ENCODE results near the gene MTARC2.
A peak's percentile ranks its signal among the peaks of the same experiment; 100 is the strongest.
"Not testable (repeated sequence)": the region's sequence is repeated elsewhere in the genome, so short reads cannot be mapped to it uniquely, and the experiment has no call there.

MTARC2 gene

DNA sequence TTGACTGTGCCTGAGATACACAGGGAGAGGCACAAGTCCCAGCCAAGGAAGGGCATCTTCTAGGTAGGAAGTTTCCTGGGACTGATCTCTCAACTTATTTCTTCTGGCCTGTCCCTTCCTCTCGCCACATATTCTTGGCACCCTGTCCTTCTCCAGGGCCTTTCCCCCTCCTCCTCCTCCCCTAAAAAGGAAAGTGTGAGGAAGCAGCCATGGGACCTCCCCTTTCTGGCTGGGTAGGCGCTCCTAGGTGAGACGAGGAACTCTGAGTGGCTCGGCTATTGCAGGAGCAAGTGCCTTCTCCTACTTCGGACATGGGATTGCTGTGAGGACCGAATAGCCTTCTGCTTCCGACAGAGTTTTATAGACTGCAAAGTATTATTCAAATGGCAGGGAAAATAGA is 15.5 kb upstream of the MTARC2 start:
- no peak for DNase-seq

DNA sequence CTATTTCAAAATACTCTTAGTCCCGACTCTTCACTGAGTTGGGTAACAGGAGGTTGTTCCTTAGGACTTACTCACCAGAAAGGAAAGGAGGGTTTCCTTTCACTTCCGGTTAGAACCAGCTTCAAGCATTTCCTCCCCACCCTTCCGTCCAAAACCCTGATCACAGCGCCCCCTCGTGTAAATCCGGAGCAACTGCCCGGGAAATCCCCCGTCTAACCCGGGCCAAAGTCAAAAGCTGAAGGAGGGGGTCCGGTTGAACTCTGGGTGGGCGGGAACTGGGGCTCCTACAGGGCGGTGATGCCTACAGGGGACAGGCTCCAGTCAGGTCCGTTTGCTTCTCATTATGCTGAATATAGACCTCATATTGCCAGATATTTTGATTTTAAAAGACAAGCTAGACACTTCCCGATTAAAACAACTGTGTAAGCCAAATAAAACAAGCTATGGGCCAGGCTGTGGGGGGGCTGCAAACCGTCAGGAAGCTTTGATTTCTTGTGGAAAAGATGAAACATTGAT is 15.0 kb upstream of the MTARC2 start:
- peak; percentile 57 to 62 for DNase-seq

DNA sequence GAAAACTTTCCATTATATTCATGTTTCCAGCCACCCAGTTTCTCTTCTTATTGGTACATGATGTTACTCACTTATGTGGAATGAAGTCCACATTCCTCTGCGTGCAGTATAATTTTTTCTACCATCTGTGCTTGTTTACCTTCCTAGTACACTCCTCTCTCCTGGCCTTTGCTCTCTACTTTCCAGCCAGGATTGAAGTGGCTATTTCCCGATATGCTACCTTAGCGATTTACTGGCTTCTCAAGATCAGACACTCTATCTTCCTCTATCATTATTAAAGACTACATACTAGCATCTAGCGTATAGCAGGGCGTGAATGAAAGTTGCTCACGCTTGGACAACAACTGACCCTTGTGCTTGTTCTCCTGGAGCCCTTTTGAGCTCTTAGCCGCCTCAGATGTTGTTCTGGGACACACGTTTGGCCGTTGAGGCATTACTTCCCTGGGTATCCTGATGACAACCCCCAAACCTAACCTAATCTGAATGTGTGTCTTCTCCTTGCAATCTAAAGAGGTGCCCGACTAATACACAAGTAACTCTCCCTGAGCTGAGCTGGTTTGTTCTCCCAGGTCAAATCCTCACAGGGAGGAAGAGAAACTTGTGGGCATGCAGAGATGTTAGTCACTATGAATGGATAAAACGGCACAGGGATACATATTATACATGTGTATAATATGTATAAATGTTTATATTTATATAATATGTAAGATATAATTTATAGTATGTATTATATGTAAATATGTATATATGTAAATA is 13.4 kb upstream of the MTARC2 start:
- no peak for DNase-seq

DNA sequence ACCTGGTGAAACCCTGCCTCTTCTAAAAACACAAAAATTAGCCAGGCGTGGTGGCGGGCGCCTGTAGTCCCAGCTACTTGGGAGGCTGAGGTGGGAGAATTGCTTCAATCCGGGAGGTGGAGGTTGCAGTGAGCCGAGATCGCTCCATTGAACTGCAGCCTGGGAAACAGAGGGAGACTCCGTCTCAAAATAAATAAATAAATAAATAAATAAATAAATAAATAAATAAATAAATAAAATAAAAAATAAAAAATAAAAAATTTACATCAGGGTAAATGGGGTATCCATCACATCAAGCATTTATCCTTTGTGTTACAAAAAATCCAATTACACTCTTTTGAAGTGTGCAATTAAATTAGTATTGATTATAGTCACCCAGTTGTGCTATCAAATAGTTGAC is 11.8 kb upstream of the MTARC2 start:
- DNase-seq, result not testable (repeated sequence)

DNA sequence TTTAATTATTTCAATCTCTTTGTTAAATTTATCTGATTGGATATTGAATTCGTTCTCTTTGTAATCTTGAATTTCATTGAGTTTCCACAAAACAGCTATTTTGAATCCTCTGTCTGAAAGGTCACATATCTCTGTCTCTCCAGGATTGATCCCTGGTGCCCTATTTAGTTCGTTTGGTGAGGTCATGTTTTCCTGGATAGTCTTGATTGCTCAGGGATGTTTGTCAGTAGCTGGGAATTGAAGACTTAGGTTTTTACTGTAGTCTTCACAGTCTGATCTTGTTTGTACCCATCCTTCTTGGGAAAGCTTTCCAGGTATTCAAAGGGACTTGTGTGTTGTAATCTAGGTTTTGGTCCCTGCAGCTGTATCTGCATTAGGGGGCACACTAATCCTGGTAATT is 6.8 kb upstream of the MTARC2 start:
- no peak for DNase-seq

DNA sequence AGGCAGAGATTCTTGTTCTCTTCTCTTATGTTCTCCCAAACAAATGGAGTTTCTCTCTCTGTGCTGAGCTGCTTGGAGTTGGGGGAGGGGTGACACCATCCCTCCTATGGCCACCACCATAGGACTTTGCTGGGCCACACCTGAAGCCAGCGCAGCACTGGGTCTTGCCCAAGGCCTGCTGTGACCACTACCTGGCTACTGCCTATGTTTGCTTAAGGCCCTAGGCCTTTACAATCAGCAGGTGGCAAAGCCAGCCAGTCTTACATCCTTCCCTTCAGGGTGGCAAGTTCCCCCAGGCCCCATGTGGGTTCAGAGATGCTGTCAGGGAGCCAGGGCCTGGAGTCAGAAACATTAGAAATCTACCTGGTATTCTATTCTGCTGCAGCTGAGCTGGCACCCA is 6.3 kb upstream of the MTARC2 start:
- DNase-seq, result no peak

DNA sequence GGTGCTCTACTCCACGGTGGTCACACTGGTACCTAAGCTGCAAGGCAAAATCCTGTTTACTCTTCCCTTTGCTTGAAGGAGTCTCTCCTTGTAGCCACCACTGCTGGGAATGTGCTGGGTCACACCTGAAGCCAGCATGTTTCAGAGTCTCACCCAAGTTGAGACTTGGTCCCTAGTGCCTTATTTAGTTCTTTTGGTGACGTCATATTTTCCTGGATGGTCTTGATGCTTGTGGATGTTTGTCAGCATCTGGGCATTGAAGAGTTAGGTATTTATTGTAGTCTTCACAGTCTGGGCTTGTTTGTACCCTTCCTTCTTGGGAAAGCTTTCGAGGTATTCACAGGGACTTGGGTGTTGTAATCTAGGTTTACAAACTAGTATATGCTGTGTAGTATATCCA is 5.6 kb upstream of the MTARC2 start:
- DNase-seq, result no peak

DNA sequence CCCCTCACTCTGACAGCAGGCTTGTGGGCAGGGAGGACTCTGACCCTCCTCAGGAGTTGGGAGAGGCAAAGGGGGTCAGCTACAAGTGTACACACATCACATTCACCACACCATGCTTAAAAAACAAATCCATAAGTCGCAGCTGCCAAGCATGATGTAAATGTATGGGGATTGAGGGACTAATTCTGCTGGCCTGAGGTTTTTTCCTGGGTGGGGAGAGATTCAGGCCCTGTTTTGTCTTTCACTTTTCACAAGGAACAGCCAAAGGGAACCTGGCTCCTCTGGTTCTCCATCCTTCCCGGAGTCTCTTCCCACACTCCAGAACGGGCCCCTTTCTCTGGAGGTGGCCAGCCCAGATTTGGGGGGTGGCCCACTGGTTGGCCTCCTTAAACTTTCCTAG is 1.3 kb upstream of the MTARC2 start:
- DNase-seq, result no peak

DNA sequence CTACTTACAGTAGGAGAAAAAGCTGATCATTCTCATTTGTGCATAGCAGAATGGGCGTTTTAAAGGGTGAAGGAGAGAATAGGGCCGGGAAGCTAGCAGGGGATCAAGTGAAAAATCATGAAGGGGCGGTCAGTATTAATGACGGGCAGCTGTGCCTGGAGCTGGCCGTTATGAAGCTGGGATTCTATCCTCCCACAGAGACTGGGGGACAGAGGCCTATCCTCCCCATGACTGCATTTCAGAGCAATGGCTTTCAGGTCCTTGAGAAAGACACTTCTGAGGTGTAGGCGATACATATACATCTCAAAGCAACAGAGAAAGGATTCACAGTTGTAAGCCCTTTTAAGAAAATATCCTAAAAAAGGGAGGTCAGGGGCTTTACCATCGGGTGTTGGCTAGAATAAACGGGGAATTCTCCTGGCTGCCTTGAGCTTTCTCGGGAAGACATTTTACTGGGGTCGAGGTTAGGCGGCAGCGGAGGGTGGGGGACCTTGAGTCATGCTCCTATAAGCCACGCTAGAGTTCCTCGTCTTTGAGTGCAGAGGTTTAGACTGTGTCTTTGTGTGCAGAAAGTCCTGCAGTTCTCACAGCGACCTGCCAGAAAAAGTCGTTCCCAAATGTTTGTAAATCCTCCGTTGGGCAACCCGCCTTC is 559 bp upstream of the MTARC2 start:
- no peak for DNase-seq

DNA sequence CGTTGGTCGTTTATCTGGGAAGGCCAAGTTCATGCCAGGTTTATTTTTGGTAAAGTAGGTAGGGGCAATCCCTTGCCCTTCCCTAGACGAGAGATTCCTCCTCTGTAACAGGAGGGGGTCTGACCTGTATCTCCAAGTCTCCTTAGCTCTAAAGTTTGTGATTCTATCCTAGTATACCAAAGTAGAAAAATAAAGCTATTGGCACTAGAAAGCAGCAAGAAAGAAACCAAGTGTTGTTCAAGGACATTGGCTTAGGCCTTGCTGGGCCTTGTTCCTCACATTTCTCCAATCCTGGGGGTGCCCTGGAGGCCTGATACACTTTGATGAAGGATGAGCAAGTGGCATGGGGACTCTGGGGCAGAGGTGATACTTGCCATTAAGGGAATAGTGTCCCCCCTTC is 814 bp downstream of the MTARC2 start:
- DNase-seq, result no peak

DNA sequence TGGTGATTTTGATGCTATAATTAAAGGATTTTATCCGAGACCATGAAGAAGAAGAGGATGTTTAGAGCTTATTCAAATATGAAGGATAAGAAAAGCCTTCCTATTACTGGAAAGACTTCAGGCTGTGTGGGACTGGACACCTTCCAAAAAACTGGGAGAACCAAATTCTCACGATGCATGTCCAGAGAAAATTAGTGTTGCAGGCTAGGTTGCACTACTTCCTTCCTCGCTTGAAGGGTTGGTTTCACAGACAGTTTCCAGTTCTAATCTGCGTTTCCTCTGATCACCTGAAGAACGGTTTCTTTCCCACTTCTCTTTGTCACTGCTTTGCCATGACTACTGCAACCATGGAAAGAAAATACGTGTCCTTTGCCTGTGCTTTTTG is 2.0 kb downstream of the MTARC2 start:
- DNase-seq, result no peak

DNA sequence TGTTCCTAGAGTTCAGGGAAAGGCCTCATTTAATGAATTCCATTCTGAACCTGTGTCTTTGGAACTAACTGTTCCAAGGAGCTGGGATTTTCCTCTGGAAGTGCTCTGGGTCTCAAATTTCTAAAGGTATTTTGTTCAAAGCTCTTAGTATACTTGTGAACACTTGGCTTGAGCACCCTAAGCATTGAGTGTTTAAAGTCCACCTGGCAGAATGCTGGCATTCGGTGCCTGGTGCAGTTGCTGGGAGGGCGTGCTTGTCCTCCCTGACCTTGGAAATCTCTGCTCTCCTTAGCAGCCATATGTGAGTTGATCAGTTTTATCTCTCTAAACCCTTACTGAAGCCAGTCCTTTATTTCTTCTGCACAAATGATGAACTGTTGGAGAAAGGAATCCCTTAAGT is 3.0 kb downstream of the MTARC2 start:
- DNase-seq, result no peak

DNA sequence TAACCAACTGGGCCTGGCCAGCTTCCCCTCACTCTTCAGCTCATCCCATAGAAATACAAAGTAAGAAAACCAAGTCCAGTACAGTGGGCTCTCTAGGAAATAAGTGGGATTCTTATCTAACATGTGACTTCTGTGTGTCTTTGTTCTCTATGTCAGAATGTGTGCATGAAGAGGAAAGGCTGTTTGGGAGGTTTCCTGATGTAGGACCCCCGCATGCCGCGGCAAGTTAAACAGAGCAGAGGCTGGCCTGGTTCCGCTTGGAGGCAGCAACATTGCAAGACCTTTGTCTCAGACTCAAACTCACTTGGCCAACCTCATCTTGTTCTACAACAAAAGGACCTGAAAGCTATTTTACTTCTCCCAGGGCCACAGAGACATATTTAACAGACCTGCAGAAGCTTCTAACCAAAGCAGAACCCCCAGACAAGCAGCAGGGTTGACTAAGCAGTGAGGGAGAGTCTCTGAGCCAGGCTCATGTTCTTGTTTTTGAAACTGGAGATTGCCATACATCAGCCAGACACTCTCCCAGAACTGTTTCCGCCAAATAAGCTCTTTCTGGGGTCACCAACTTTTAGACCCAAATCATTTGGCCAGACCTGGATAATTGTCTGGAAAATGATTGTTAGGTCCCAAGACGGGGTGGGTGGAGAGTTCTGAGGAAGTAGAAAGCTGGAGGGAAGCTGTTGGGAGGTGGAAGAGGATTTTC is 6.2 kb downstream of the MTARC2 start:
- DNase-seq, result no peak

DNA sequence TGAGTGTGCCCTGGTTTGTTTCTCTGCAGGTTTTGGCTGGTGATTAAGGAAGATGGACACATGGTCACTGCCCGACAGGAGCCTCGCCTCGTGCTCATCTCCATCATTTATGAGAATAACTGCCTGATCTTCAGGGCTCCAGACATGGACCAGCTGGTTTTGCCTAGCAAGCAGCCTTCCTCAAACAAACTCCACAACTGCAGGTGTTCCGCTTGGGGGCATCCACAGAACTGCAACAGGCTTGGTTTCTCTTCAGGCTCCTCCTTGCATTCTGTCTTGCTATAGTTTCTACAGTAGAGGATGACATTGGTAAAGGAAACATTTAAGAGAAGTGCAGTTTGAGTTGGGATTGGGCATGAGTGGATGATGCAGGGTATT is 6.8 kb downstream of the MTARC2 start:
- no peak for DNase-seq

DNA sequence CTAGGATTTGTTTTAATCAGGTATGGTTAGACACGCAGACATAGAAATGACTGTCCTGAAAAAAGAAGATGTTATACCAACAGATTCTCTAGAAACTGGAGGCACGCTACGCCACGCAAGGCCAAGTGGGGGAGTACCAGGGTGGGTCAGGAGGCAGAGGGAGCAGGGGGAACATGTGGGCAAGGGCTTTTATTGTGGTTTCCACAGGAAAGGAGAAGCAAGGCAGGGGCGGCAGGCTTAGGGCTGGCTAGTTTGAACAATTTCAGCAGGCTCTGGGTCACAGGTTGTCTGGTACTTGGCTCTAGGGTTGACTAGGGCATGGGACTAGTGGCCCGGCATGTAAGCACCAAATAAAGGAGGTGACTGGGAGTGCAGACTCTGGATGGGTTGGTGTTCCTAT is 7.2 kb downstream of the MTARC2 start:
- no peak for DNase-seq

DNA sequence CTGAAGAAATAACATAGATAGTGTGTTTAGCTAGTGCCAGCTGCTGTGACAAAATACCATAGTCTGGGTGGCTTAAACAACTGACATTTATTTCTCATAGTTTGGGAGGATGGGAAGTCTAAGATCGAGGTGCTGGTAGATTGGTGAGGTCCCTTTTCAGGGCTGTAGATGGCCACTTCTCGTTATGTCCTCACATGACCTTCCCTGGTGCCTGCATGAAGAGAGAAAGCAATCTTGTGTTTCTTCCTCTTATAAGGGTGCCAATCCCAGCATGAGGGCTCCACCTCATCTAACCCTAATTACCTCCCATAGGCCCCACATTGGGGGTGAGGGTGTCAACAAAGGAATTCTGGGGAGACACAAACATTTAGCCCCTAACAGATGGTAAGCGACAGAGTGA is 9.3 kb downstream of the MTARC2 start:
- DNase-seq, result no peak

DNA sequence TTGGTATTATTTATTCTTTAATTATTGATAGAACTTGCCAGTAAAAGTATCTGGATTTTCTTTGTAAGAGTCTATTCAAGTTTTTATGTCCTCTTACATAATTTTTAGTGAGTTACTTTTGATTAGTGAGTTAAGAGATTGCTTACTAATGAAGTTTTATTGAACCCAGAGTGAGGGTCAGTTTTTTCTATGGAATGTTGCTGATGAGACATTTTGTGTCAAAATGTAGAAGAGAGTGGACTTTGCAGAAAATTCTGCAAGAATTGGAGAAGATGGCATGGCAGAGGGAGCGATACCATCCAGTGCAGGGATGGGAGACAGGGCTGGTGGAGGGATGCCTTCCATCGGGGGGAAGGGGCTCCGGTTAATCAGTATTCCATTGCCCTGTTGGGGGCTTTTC is 11.0 kb downstream of the MTARC2 start:
- no peak for DNase-seq

DNA sequence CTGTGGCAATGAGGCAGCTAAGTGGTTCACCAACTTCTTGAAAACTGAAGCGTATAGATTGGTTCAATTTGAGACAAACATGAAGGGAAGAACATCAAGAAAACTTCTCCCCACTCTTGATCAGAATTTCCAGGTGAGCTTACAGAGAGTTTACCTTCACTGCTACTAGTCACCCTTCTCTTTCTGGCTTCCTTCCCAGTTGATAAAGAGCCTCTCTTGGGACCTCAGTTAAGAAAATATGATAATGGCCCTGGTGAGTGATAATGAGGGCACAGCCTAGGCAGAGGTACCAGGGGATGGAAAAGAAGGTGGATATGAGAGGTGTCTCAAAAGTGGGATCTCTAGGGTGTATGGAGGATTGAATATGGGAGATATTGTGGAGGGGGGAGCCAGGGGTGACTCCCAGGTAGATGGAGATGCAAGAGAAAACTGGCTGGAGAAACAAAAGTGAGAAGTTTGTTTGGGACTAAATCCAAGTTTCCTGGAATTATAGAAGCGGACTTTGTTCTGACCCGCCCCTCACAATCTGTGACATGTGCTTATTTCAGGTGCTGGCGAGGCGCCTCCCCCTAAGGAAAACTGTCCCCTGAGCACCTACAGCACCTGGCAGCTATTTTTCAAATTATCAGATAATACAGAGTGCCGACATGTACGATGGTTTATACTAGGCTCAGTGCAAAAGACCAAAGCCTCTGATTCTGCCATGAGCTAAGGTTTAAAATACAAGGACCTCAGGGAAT is 13.7 kb downstream of the MTARC2 start:
- no peak for DNase-seq

DNA sequence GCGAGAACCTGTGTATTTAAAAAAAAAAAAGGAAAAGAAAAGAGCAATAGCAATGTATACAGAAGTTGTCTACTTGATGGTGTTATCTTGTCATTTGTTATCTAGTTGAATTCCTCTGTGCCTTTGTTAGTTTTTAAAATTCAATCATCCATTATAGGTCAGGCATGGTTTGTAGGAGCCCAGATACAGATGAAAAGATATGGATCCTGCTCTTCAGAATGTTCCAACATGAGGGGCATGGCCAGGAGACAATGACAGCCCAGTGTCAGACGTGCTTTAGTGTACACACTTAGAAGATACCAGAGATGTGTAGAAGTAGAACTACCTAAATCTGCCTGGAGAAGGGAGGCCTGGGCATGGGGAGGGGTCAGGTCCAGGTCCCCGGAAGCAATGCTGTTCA is 16.6 kb downstream of the MTARC2 start:
- DNase-seq, result no peak

DNA sequence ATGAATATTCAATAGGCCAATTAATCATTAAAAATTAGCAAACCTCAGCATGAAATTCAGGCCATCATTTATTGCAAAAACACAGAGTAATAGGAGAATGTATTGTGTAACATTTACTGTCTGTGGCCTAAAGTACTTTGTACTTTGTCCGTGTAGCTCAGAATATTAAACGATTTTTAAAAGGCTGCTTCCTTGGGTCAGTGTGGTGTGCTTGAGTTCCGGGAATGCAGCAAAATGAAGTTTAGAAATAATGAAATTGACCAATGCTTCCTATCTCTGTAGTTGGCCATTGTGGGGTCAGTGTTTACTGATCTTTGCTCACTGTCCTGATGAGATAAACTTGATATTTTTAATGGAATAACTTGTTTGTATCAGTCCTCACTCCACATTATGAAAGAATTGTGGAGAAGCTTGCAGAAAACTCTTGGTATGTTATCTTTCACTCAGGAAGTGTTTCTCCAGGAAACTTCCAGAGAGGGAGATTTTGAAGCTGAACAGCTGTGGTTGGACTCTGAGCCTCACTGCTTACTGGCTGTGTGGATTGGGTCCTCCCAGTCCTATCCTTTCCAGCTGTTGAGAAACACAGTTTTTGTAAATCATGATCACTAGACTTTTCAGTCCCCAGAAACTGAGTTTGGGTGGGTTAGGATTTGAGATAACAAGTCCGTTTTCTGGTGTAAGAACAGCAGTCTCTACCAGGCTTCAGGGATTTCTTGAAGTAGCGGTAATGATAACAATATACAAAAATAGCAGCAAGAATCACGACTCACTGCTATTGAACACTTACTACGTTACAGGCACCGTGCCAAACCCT is 19.4 kb downstream of the MTARC2 start:
- no peak for DNase-seq

DNA sequence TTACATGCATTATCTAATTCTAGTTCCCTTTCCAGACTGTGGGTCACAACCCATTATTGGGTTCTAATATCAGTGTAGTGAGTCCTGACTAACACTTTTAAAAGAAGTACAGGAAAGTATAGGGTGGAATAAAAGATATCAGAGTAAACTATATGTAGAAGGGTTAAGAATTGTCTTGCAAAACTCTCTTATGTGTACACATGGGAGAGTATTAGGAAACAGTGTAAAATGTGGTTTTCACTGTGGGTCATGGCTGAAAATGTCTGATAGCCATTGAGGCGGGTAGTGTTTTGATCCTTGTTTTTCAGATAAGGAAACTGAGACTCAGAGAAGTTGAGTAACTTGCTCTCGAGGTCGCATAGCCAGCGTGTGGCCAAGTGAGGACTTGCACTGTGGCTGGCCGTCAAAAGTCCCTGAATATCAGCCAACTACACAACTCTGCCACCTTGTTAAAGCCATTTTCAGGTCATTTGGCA is 20.0 kb downstream of the MTARC2 start:
- DNase-seq, result no peak

DNA sequence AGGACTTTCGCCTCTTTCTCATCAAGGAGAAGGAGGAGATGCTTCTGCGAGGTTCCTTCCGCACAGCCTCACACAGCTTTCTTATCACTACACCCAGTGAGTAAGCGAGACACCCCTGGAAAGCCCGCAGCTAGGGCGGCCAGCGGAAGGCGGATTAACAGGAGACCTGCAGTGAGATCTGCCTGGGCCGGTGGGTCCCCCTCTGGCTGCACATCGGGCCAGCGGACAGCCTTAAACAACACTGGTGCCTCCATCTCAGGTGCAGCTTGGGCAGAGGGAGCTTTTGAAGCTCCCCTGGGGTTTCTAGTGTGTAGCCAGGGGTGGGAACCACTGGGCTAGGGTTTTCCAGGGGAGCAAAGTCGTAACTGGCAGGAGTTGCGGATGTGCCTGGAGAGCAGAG is 21.1 kb downstream of the MTARC2 start:
- DNase-seq, result no peak
